Mucosa of descending colon (tissue), 3 donors: ENCODE results near the gene PLEKHM1. TPM values are rescaled to one million over a fixed set of nuclear protein-coding genes. Genes with fewer than 3 reads are reported as not detected.

Experiments used
- ATAC-seq: fragments of 200-7000 bp; cut with Tn5 transposase; one replicate; pipeline ENCODE4 v1.9.1; 2020; ENCODE audit warnings: mild to moderate bottlenecking, moderate library complexity
- DNase-seq, 3 donors: peaks; one replicate each; pipeline ENCODE4 v3.0.0-alpha.2; 2020
- H3K36me3 ChIP-seq: fragments of 200-600 bp; one replicate; pipeline ENCODE4 v1.8.0; 2021; ENCODE audit warnings: low read depth, mild to moderate bottlenecking
- H3K4me1 ChIP-seq: fragments of 200-600 bp; one replicate; pipeline ENCODE4 v1.8.0; 2021; ENCODE audit warnings: low read depth, mild to moderate bottlenecking
- H3K4me3 ChIP-seq: fragments of 200-600 bp; one replicate; pipeline ENCODE4 v1.8.0; 2021; ENCODE audit warnings: mild to moderate bottlenecking
- H3K9me3 ChIP-seq: fragments of 200-600 bp; one replicate; pipeline ENCODE4 v1.8.0; 2021; ENCODE audit warnings: mild to moderate bottlenecking
- intact Hi-C, 2 donors: fragments of 100-400 bp; cut with DNase I in 1 of 2; cut with micrococcal nuclease in 1 of 2; formaldehyde crosslinking; loops; one replicate each; pipeline versions ENCODE4 v1.11.0 to v1.11.1; 2022; cut with DNase I, micrococcal nuclease
- total RNA-seq, 3 donors: library from RNA; stranded (reverse); fragmentation: NEBNext Ultra II Directional in 2 of 3; extraction: Animal tissue kit (Norgen Biotek cat#: 25700) in 2 of 3; gene quantifications; one replicate each; pipeline versions ENCODE4 v1.2.1 to v1.2.4, GENCODE V29; 2021 to 2023
- TF ChIP-seq, protein P1 (sequence below): fragments of 200-600 bp; IDR thresholded peaks from one replicate; pipeline ENCODE4 v1.8.0; 2022; ENCODE audit warnings: antibody characterized with exemption, mild to moderate bottlenecking
- donor health status: DM: no; HTN: no; CAD: no; lungs with moderate emphysema.
- donor health status: DM: no; HTN: no; CAD: no.
- donor health status: DM: no; HTN: yes; CAD: no.

Gene PLEKHM1
- total RNA-seq, 3 donors from 2014 or later = 59.1 to 71.3 (median 68.7) TPM

- no peaks in the 10 kb centered on the region for H3K9me3 ChIP-seq
- peaks cover 29% of the 10 kb centered on the region for H3K4me1 ChIP-seq
- ATAC-seq (no peak), DNase-seq (no peak)
- H3K36me3 ChIP-seq = no peaks in the 10 kb centered on the region
- H3K4me3 ChIP-seq = no peak overlapping the region
- intact Hi-C loops = no loop called here
- TF ChIP-seq, protein P1, sequence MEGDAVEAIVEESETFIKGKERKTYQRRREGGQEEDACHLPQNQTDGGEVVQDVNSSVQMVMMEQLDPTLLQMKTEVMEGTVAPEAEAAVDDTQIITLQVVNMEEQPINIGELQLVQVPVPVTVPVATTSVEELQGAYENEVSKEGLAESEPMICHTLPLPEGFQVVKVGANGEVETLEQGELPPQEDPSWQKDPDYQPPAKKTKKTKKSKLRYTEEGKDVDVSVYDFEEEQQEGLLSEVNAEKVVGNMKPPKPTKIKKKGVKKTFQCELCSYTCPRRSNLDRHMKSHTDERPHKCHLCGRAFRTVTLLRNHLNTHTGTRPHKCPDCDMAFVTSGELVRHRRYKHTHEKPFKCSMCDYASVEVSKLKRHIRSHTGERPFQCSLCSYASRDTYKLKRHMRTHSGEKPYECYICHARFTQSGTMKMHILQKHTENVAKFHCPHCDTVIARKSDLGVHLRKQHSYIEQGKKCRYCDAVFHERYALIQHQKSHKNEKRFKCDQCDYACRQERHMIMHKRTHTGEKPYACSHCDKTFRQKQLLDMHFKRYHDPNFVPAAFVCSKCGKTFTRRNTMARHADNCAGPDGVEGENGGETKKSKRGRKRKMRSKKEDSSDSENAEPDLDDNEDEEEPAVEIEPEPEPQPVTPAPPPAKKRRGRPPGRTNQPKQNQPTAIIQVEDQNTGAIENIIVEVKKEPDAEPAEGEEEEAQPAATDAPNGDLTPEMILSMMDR = no peak
These were observed 64.5 kb downstream of the PLEKHM1 start for GRCh38 chr17:45425984-45426413.

GRCh38 chr17:45425125-45425983 lies 65.2 kb downstream of the PLEKHM1 start:
- H3K4me3 ChIP-seq = peak overlapping the region; percentile 32
- H3K36me3 ChIP-seq = no peaks in the 10 kb centered on the region
- ATAC-seq (peak; percentile 88), DNase-seq (peak; percentile 92 to 94 (median 94))
- H3K4me1 ChIP-seq = peaks cover 23% of the 10 kb centered on the region
- intact Hi-C loops = no loop called here
- TF ChIP-seq, protein P1 = no peak
- no peaks in the 10 kb centered on the region for H3K9me3 ChIP-seq

GRCh38 chr17:45424769-45425124 lies 65.8 kb downstream of the PLEKHM1 start:
- intact Hi-C loops = no loop called here
- peaks cover 22% of the 10 kb centered on the region for H3K4me1 ChIP-seq
- DNase-seq = no peak

GRCh38 chr17:45423975-45424335 lies 66.6 kb downstream of the PLEKHM1 start:
- peaks cover 22% of the 10 kb centered on the region for H3K4me1 ChIP-seq
- no peaks in the 10 kb centered on the region for H3K9me3 ChIP-seq
- TF ChIP-seq, protein P1 = no peak
- no peaks in the 10 kb centered on the region for H3K36me3 ChIP-seq
- DNase-seq (peak in 1 of 3 donors; percentile 46), ATAC-seq (no peak)
- intact Hi-C loops = no loop called here
- no peak overlapping the region for H3K4me3 ChIP-seq

More at GRCh38 chr17:45424769-45425124, 65.8 kb downstream of the PLEKHM1 start:
- H3K36me3 ChIP-seq = no peaks in the 10 kb centered on the region
- ATAC-seq = no peak
- TF ChIP-seq, protein P1 = no peak
- H3K4me3 ChIP-seq = peak overlapping the region; percentile 32
- no peaks in the 10 kb centered on the region for H3K9me3 ChIP-seq

DNA sequence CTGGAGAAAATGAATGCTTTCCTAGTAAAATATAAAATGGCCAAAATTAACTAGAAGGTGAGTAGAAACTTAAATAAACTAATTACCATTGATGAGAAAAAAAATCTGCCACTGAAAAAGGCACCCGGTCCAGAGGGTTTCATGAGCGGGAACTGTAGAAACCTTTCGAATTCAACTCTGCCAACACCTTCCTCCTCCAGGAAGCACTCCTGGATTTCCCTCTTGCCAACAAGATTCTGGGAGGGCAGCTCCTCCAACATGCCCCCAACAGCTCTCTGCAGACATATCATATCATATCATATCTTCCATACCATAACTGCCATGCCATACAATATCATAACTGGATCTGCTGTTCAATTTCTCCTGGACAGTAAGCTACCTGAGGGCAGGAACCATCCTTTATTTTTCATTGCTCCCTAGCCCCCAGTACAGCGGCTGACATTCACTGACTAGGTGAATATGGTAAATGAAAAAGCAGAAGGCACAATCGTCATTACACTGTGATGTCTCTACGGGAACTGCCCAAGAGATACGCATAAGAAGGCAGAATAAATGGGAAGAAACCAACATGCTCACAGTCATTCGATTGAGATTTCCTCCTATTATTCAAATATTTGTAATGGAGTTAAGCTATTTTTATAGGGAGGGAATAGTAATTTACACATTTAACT lies 67.1 kb downstream of the PLEKHM1 start:
- H3K4me3 ChIP-seq = no peak overlapping the region
- no peaks in the 10 kb centered on the region for H3K36me3 ChIP-seq
- ATAC-seq (no peak), DNase-seq (peak in 1 of 3 donors; percentile 3)
- H3K9me3 ChIP-seq = no peaks in the 10 kb centered on the region
- TF ChIP-seq, protein P1 = no peak
- intact Hi-C loops = no loop called here
- peaks cover 19% of the 10 kb centered on the region for H3K4me1 ChIP-seq
